ENCODE results near the gene PARVB.

- TF ChIP-seq CTCF (IDR thresholded peaks at IDR 0.05) (no peak), POLR2A (IDR thresholded peaks at IDR 0.05) (no peak)
Observed at GRCh38 chr22:44151676-44152075, 127.6 kb downstream of the PARVB start.

Measured in body of pancreas (tissue), 4 donors.